ENCODE data around the gene RAPGEF2. TPM values are rescaled to one million over a fixed set of nuclear protein-coding genes. Genes with fewer than 3 reads are reported as not detected.

RAPGEF2 gene
- total RNA-seq, 2 donors from 2014 or later: 22.8 to 40.0 TPM

DNA sequence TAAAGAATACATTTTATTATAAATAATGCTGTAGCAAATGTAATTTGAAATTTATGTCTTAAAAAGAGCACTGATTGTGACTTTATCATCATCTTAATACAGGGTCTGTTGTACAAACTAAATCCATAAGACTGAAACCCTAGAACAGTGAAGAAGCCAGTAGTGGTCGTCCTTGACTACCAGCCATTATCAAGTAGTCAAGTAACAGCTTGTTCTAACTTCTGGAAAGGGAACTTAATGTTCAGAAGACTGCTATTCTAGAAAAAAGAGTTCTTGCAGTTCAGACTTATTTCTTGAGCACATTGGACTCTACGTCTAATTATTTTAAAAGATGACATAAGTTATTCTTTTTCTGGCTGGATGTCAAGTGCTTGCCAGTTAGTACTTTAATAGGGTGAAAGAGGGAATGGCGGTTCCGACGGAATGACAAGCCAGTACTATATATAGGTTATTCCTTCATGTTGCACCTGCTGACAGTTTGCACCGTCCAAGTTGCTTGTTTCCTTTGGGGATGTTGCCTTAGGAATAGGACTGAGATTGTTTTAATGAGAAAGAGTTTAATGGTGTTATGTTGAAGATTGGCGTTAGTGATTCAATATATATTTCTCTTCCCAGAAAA, 109.9 kb downstream of the RAPGEF2 start:
- no peaks in the 10 kb centered on the region for H3K36me3 ChIP-seq
- no peak overlapping the region for H3K4me3 ChIP-seq
- no peak overlapping the region for H3K9ac ChIP-seq (ENCODE audit: low read depth in 2 of 2, low read length in 2 of 2)
- DNase-seq: no peak
- no peaks in the 10 kb centered on the region for H3K4me1 ChIP-seq
- intact Hi-C loops (cut with DNase I): no loop called here
- H3K9me3 ChIP-seq: no peaks in the 10 kb centered on the region
- H3K27me3 ChIP-seq: no peaks in the 10 kb centered on the region
- H3K27ac ChIP-seq: no peak overlapping the region
- TF ChIP-seq, protein P1, sequence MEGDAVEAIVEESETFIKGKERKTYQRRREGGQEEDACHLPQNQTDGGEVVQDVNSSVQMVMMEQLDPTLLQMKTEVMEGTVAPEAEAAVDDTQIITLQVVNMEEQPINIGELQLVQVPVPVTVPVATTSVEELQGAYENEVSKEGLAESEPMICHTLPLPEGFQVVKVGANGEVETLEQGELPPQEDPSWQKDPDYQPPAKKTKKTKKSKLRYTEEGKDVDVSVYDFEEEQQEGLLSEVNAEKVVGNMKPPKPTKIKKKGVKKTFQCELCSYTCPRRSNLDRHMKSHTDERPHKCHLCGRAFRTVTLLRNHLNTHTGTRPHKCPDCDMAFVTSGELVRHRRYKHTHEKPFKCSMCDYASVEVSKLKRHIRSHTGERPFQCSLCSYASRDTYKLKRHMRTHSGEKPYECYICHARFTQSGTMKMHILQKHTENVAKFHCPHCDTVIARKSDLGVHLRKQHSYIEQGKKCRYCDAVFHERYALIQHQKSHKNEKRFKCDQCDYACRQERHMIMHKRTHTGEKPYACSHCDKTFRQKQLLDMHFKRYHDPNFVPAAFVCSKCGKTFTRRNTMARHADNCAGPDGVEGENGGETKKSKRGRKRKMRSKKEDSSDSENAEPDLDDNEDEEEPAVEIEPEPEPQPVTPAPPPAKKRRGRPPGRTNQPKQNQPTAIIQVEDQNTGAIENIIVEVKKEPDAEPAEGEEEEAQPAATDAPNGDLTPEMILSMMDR (IDR thresholded peaks at IDR 0.05): no peak

DNA sequence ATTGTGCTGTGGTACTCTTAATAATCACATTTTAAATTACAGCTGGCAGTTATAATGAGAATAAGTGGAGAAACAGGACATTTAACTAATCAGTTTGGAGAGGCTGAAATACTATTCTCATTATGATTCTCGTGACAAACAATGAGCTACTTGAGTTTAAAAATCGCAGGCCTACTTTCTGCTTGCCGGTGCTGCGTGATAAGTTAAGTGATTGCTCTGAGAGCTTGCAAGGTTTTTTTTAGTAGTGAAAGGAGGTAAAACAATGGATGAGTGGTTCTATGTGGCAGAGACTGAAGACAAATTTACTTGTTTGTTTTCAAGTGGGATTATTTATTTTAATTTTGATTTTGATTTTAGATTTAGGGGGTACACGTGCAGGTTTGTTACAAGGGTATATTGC, 114.0 kb downstream of the RAPGEF2 start:
- intact Hi-C loops (cut with DNase I): no loop called here
- no peak overlapping the region for H3K9ac ChIP-seq (ENCODE audit: low read depth in 2 of 2, low read length in 2 of 2)
- no peak overlapping the region for H3K4me3 ChIP-seq
- no peaks in the 10 kb centered on the region for H3K27me3 ChIP-seq
- H3K4me1 ChIP-seq: no peaks in the 10 kb centered on the region
- DNase-seq: no peak
- TF ChIP-seq, protein P1 (IDR thresholded peaks at IDR 0.05): no peak
- no peaks in the 10 kb centered on the region for H3K36me3 ChIP-seq
- no peaks in the 10 kb centered on the region for H3K9me3 ChIP-seq
- H3K27ac ChIP-seq: no peak overlapping the region

DNA sequence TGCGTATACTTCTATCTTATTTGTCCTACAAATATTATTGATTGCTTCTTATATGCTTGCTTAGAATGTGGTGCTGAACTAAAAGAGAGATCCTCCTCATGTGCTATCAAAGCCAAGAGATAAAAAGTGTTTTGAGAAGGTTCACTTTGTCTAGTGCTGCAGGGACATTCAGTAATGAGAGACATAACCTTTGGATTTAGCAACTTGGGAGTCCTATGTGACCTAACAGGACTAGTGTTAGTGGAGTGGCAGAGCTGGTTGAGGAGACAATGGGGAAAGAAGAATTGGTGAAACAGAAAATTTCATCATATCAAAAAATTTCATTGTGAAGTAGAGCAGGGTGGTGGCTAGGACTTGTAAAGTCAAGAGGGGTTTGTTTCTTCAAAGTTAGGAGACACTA, 117.0 kb downstream of the RAPGEF2 start:
- no peak overlapping the region for H3K4me3 ChIP-seq

DNA sequence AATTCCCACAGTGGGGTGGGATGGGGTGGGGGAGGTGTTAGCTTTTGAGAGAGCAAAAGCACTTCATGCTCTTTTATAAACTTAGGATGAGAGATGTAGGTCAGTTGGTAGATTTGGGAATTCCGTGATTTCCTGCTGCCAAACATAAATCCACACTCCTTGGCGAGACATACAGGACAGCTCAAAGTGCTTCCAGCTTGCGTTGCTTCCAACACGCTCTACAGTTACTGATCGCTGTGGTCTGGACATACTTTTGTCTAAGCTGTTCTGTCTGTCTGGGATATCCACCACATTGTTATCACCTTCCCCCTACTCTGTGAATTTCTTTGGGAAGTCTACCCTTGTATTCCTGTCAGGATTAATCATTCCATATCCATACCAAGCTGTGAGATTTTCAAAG, 117.5 kb downstream of the RAPGEF2 start:
- H3K27me3 ChIP-seq: no peaks in the 10 kb centered on the region
- peaks cover 3% of the 10 kb centered on the region for H3K4me1 ChIP-seq
- intact Hi-C loops (cut with DNase I): no loop called here
- TF ChIP-seq, protein P1 (IDR thresholded peaks at IDR 0.05): no peak
- no peak for DNase-seq
- no peak overlapping the region for H3K27ac ChIP-seq
- no peaks in the 10 kb centered on the region for H3K9me3 ChIP-seq
- H3K4me3 ChIP-seq: no peak overlapping the region
- H3K9ac ChIP-seq (ENCODE audit: low read depth in 2 of 2, low read length in 2 of 2): no peak overlapping the region
- H3K36me3 ChIP-seq: no peaks in the 10 kb centered on the region

More for the DNA sequence above, 117.0 kb downstream of the RAPGEF2 start:
- Histone ChIP-seq H3K27me3 (no peaks in the 10 kb centered on the region), H3K36me3 (no peaks in the 10 kb centered on the region), H3K4me1 (peaks cover 1% of the 10 kb centered on the region), H3K9ac (ENCODE audit: low read depth in 2 of 2, low read length in 2 of 2) (no peak overlapping the region), H3K9me3 (no peaks in the 10 kb centered on the region), H3K27ac (no peak overlapping the region)
- TF ChIP-seq, protein P1 (IDR thresholded peaks at IDR 0.05): no peak
- intact Hi-C loops (cut with DNase I): no loop called here
- DNase-seq: no peak

DNA sequence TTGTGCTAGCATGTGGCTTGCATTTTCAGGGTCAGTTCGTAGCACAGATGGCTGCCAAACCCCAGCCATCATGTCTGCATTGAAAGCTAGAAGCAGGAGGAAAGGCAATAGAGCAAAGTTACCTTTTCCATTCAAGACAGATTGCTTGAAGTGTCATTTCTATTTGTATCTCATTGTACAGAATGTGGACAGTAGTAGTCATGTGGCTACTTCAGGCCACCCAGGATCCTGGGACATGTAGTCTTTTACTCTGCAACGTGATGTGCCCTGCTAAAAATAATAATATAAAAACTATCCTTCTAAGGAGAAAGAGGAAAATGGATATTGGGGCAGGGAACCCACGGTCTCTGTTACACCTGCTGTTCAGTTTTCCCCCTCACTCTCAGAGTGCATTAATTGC, 118.4 kb downstream of the RAPGEF2 start:
- no peaks in the 10 kb centered on the region for H3K36me3 ChIP-seq
- peaks cover 3% of the 10 kb centered on the region for H3K4me1 ChIP-seq
- no peak overlapping the region for H3K4me3 ChIP-seq
- H3K9me3 ChIP-seq: no peaks in the 10 kb centered on the region
- no peaks in the 10 kb centered on the region for H3K27me3 ChIP-seq
- DNase-seq: no peak
- TF ChIP-seq, protein P1 (IDR thresholded peaks at IDR 0.05): no peak
- no peak overlapping the region for H3K9ac ChIP-seq (ENCODE audit: low read depth in 2 of 2, low read length in 2 of 2)
- no peak overlapping the region for H3K27ac ChIP-seq
- intact Hi-C loops (cut with DNase I): no loop called here

Data from colonic mucosa (tissue), 4 donors.